Stimulated activated CD8-positive, alpha-beta memory T cell treated with anti-CD3 and anti-CD28 coated beads, Interleukin-7, amount 100 ng/mL, for 48 hours (primary cell): Measurements from ENCODE around the gene ITGB7.

Experiments
- DNase-seq, 2 donors: peaks; one replicate each; pipeline ENCODE4 v3.0.0-alpha.2; 2020; ENCODE audit warnings: low read depth in 1 of 2; ENCODE audit errors: extremely low read depth in 1 of 2

The ITGB7 gene

GRCh38 chr12:53231921-53232645 lies 25.0 kb upstream of the ITGB7 start, which contains the start of gene RARG:
TSS of gene RARG (minus strand) at chr12:53232209. CDS start at chr12:53227545, 4,664 bp downstream.
- DNase-seq: peak; percentile 52 to 59

DNA sequence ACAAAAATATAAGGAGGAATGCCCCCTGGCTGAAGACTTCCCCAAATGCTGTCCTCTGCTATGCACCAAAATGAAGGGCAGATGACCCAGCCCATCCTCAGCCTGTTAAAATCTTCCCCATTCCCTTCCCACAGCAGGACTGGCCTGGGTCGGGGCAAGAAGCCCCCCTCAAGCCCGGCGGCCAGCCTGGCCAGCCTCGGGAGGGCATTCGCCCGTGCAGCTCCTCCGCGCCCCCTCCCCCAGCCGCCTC lies 24.5 kb upstream of the ITGB7 start:
- no peak for DNase-seq

- DNase-seq: no peak
These were observed 23.2 kb upstream of the ITGB7 start for GRCh38 chr12:53230108-53230845.

GRCh38 chr12:53229454-53229853 lies 22.4 kb upstream of the ITGB7 start:
- DNase-seq: no peak

GRCh38 chr12:53227836-53228235 lies 20.8 kb upstream of the ITGB7 start:
- DNase-seq: no peak

- DNase-seq: no peak
These were observed 20.3 kb upstream of the ITGB7 start for GRCh38 chr12:53227341-53227740.

- DNase-seq: no peak
These were observed 19.8 kb upstream of the ITGB7 start for GRCh38 chr12:53226815-53227214.

GRCh38 chr12:53225635-53226424 lies 18.8 kb upstream of the ITGB7 start:
- no peak for DNase-seq

DNA sequence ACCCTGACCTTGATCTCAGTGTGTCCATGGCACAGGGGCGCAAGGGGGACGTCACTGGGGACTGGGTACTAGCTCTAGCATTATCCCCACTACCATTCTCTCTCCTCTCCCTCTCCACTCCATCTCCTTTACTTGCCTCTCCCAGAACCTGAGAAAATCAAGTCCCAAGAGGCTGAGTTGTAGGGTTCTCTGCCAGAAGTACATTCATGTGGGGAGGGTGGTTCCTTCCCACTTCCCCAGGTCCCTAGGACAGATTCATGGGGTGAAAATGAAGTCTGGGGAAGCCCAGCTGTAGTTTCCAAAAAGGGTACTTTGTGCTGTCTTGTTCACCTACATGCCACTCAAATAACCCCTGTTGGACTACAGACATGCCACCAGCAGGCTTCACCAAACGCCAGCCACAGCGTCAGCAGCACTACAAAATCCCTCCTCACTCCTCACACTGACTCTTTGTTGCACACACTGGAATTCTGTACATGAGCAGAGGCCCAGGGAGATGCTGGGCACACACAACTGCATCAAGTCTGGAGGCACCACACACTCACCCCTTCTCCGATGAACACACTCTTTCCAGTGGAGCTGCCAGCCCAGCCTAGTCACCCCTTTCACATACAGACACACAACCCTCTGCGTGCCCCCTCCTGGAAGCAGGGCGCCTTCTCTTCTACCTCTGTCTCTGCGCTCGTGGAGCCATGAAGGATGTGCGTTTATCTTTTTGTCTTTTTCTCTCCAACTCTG lies 18.0 kb upstream of the ITGB7 start:
- DNase-seq: no peak

GRCh38 chr12:53224061-53224896 lies 17.2 kb upstream of the ITGB7 start:
- DNase-seq: no peak

GRCh38 chr12:53223389-53224060 lies 16.5 kb upstream of the ITGB7 start:
- DNase-seq: no peak

DNA sequence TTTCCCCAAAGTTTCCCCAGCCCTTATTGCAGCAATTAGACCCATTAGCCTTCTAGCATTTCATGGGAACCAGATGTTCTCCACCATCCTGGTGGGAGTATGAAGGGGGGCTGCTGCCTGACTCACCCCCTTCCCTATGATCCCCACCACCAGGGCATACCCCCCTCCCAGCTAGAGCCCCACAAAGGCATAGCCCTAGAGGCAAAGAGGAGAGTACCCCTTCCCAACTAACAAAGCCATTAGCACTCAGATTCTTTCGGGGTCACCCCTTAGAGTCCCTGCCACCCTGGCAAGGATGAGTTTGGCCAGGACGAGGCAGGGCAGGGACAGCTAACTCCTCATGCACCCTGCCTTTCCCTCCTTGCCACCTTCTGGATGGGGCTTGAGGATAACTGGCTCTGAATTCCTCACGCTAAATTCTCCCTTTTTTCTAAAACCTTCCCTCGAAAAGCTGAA lies 15.8 kb upstream of the ITGB7 start:
- DNase-seq: no peak

- DNase-seq: no peak
These were observed 15.2 kb upstream of the ITGB7 start for GRCh38 chr12:53222170-53222721.

- peak in 1 of 2 donors; percentile 32 for DNase-seq
These were observed 14.4 kb upstream of the ITGB7 start for GRCh38 chr12:53221203-53222080.

DNA sequence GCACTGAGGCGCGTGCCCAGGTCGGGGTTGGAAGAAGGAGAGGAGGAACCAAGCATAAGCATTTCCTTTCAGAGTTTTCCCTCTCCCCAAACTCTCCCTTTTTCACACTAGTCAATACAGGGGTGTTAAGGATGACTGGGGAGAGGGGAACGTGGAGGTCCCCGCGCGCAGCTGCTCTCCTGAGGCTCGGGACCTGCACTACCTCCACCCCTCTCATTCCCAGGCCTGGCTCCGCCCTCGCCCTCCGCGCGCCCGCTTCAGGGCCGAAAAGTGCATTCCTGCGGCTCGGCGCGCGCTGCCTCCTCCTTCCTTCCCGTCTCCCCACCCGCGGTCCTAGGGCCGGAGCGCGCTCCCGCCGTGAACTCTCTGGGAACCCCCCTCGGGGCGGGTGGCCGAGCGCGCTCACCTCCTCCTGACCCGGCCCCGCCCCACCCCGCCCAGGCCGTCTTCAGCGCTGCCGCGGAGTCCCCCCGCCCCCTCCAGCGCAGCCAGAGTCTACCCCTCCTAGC lies 13.7 kb upstream of the ITGB7 start:
- peak; percentile 75 to 80 for DNase-seq

DNA sequence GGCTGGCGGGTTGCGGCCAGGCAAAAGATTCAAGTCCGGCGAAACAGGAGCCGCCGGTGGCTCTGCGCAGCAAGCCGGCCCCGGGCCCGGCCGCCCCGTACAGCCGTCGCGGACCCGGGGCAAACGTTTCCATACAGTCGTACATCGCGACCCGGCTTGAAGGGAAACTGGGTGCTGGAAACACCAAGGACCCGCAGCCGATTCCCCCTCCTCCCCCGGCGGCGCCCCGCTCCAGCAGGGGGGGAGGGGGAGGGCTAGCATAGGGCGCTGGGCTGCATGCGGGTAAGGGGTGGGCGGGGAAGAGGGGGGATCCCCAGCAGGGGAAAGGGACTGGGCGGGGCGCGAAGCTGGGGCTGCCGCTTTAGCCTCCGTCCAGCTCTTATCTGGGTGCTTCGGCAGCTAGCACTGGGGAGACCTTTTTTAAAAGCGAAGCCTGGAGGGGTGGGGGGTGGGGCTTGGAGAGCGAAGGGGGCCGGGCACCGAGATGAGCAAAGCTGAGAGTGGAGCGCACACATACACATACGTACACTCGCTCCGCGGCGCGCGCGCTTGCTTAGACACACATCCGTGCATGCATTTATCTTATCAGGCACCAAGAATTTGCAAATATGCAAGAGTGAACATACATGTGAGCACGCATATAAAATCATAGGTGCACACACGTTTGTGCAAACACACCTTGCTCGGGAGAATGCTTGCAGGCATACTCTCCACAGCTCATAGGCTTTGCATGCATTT lies 13.1 kb upstream of the ITGB7 start:
- DNase-seq: peak; percentile 70

GRCh38 chr12:53219292-53219955 lies 12.4 kb upstream of the ITGB7 start:
- peak; percentile 62 to 66 for DNase-seq
